HG03565 (cell line): Measurements from ENCODE around the gene PAX7.

Experiments used
- ATAC-seq: cut with Tn5 transposase; IDR thresholded peaks from one replicate; pipeline ENCODE4 v1.9.1; 2021; ENCODE audit warnings: mild to moderate bottlenecking, moderate library complexity; ENCODE audit not compliant: unreplicated experiment

The PAX7 gene

DNA sequence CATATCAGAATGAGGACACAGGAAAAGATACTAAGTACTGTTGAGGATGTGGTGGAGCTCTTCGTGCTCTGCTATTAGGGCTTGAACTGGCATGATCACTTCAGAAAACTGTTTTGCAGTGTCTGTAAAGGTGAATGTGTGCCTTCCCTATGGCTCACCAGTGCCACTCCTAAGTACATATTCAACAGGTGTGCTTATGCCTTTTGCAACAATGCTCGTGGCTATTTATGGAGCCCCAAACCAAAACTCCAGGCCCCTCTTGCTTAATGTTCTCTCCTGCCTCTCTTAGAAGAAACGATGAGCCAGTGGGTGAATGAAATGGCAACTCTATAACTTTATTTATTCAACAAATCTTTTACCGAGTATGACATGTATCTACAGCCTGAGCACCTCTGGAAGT lies 158.6 kb downstream of the PAX7 start:
- no peak for ATAC-seq

DNA sequence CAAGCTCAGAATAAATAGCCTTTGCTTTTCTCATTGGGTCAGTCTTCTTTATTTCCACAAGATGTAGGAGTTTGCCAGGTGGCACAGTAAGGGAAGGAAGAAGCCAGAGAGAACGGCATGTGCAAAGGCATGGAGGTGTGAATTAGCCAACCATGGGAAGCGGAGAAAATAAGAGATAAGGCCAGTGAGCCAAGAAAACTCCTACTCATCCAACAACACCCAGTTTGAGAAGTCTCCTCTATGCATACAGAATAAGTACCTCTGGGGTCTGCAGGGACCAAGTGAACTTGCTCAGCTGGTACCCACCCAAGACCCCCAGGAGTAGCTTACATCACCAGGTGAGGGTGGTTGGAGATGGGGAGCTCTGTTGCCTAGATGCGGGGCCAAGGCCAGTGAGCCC lies 162.1 kb downstream of the PAX7 start:
- no peak for ATAC-seq

DNA sequence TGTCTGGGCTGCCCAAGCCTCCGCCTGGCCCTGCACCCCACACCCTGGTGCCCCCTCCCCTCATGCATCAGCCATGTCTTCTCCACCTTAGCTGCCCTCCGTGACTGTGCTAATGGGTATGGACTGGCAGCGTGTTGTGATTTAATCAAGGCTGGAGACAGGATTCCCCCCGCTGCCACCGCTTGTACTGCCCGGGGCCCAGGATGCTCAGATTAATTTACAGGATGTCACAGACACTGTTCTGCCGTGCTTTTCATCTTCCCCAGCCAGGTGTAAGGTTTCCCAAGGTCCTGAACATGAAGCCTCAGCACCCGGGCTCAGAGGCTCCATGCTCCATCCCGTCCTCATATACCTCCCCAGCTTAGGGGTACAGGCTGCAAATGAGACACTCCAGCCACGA lies 162.5 kb downstream of the PAX7 start:
- ATAC-seq, result no peak

DNA sequence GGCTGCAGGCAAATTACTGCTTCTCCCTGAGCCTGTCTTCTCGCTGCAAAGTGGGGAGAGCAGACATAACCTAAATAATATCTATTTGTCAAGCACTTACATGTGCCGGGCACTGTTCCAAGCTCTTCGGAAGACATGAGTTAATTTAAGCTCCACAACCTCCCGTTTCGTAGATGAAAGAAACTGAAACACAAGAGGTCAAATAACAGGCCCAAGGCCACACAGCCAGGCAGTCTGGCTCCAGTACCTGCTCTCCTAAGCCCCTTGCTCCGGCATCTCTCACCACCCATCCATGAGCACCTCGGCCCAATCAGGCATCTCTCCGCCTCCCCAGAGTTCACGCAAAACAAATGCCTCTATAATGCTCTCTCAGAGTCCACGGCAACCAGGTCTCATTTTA lies 163.4 kb downstream of the PAX7 start:
- no peak for ATAC-seq

DNA sequence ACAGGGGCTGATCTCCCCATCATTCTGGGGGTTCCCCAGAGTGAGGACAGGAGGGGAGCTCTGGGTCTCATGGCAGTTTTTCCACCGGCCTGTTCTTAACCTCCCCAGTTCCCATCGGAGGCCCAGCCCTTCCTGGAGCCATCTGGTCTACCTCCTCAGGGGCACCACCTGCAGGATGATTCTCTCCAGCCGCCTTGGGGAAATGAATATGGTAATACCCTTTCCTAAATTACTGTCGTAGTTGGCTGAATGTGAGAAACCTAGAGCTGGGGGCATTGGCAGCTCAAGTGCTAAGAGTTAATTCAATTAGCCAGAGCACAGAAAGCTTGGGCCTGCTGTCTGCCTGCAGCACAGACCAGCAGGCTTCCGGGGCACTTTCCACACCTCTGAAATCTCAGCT lies 163.9 kb downstream of the PAX7 start:
- no peak for ATAC-seq

DNA sequence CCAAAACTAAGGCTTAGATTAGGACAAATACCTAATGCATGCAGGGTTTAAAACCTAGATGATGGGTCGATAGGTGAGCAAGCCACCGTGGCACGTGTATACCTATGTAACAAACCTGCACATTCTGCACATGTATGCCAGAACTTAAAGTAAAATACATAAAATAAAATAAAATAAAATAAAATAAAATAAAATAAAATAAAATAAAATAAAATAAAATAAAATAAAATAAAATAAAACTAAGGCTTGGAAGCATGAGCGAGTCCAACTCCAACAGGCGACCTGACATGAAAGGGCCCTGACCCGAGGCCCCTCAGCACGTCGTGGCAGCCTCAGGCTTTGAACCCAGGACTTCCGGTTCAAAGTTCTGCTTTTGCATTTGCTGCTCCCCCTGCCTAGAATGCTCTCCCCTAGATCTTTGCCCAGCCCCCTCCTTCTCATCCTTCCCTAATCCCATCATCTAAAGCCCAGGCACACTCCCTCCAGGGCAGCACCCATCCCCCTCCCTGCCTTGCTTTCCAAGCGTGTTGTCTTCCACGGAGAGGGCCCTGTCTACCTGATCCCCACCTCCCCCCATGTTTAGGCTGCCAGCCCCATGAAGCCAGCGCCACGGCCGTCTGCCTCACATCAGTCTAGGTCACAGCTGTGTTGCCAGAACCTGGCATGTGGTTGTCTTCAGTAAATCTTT lies 164.5 kb downstream of the PAX7 start:
- ATAC-seq, result no peak

DNA sequence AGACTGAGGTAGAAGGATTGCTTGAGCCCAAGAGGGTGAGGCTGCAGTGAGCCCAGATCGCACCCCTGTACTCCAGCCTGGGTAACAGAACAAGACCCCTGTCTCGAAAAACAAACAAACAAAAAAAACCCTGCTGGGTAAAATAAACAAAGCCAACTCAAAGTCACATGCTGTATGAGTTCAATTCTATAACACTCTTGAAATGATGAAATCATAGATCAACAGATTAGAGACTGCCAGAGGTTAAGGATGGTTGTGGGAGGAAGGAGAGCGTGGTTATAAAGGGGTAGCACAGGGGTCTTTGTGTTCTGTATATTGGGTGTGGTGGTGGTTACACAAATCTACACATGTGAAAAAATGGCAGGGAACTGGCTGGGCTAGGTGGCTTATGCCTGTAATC lies 166.3 kb downstream of the PAX7 start:
- ATAC-seq, result no peak
